ENCODE measurements around the gene CCDC40. TPM values are rescaled to one million over a fixed set of nuclear protein-coding genes. Genes with fewer than 3 reads are reported as not detected.

CCDC40 gene
- total and polyA plus RNA-seq, 10 donors = 0.30 to 8.3 (median 2.3) TPM

- DNase-seq = no peak
- H3K4me1 ChIP-seq = peaks cover 0 to 1% (median 0%) of the 10 kb centered on the region in 6 donors
- no peaks in the 10 kb centered on the region for H3K36me3 ChIP-seq
- TF ChIP-seq, protein P1, sequence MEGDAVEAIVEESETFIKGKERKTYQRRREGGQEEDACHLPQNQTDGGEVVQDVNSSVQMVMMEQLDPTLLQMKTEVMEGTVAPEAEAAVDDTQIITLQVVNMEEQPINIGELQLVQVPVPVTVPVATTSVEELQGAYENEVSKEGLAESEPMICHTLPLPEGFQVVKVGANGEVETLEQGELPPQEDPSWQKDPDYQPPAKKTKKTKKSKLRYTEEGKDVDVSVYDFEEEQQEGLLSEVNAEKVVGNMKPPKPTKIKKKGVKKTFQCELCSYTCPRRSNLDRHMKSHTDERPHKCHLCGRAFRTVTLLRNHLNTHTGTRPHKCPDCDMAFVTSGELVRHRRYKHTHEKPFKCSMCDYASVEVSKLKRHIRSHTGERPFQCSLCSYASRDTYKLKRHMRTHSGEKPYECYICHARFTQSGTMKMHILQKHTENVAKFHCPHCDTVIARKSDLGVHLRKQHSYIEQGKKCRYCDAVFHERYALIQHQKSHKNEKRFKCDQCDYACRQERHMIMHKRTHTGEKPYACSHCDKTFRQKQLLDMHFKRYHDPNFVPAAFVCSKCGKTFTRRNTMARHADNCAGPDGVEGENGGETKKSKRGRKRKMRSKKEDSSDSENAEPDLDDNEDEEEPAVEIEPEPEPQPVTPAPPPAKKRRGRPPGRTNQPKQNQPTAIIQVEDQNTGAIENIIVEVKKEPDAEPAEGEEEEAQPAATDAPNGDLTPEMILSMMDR (IDR thresholded peaks at IDR 0.05 in 8 of 11, conservative IDR thresholded peaks at IDR 0.05 in 3 of 11) = no peak
- TF ChIP-seq POLR2A (IDR thresholded peaks at IDR 0.05) (no peak), POLR2AphosphoS5 (IDR thresholded peaks at IDR 0.05) (no peak)
- no peaks in the 10 kb centered on the region for H3K9me3 ChIP-seq
- no peaks in the 10 kb centered on the region for H3K27me3 ChIP-seq (replicated peaks in 1 of 7)
- H3K27ac ChIP-seq = no peak overlapping the region
- WGBS, 5 donors = 86 to 91% (median 89%) methylated on average over 20 to 43 of the region's 43 CpGs
- intact Hi-C loops (cut with DNase I; ENCODE audit: low total_unique reads) = no loop called here
- H3K4me3 ChIP-seq = no peak overlapping the region
These were observed 12.8 kb upstream of the CCDC40 start for GRCh38 chr17:80023481-80024205.

DNA sequence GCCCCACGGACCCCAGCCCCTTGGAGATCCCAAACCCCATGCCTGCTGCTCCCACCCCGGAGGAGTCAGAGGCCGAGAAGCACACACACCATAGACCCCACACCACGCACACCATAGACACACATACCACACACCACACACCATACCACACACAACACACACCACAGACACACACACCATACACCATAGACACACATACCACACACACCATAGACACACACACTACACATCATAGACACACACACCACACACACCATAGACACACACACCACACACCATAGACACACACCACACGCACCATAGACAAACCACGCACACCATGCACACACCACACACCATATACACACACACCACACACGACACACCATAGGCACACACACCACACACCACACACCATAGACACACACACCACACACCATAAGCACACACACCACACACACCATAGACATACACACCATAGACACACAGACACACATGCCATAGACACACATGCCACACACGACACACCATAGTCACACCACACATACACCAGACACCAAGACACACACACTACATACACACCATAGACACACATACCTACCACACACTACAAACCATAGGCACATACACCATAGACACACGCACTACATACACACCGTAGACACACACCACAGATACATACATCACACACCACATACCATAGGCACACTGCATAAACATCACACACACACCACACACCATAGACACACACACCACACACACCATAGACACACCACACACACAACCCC lies 12.1 kb upstream of the CCDC40 start:
- no peak for TF ChIP-seq POLR2AphosphoS5 (IDR thresholded peaks at IDR 0.05)
- TF ChIP-seq POLR2A (IDR thresholded peaks at IDR 0.05) = no peak
- TF ChIP-seq, protein P1 (IDR thresholded peaks at IDR 0.05 in 8 of 11, conservative IDR thresholded peaks at IDR 0.05 in 3 of 11) = no peak
- Histone ChIP-seq H3K36me3 (no peaks in the 10 kb centered on the region), H3K4me3 (no peak overlapping the region), H3K27ac (no peak overlapping the region), H3K4me1 (peaks cover 0 to 9% (median 0%) of the 10 kb centered on the region in 6 donors), H3K9me3 (no peaks in the 10 kb centered on the region), H3K27me3 (replicated peaks in 1 of 7) (no peaks in the 10 kb centered on the region)
- intact Hi-C loops (cut with DNase I; ENCODE audit: low total_unique reads) = no loop called here
- WGBS, 5 donors = 63 to 67% (median 64%) methylated on average over 9 to 10 of the region's 10 CpGs
- no peak for DNase-seq

- TF ChIP-seq POLR2A (IDR thresholded peaks at IDR 0.05) = no peak
- TF ChIP-seq, protein P1 (IDR thresholded peaks at IDR 0.05 in 8 of 11, conservative IDR thresholded peaks at IDR 0.05 in 3 of 11) = no peak
- TF ChIP-seq POLR2AphosphoS5 (IDR thresholded peaks at IDR 0.05) = no peak
- Histone ChIP-seq H3K4me3 (no peak overlapping the region), H3K27me3 (replicated peaks in 1 of 7) (no peaks in the 10 kb centered on the region), H3K9me3 (no peaks in the 10 kb centered on the region), H3K4me1 (peaks cover 0 to 13% (median 0%) of the 10 kb centered on the region in 6 donors), H3K27ac (no peak overlapping the region), H3K36me3 (no peaks in the 10 kb centered on the region)
- 48 to 89% (median 65%) methylated on average over 3 to 11 of the region's 11 CpGs for WGBS, 5 donors
- DNase-seq = no peak
- intact Hi-C loops (cut with DNase I; ENCODE audit: low total_unique reads) = no loop called here
These were observed 11.3 kb upstream of the CCDC40 start for GRCh38 chr17:80025140-80025539.

DNA sequence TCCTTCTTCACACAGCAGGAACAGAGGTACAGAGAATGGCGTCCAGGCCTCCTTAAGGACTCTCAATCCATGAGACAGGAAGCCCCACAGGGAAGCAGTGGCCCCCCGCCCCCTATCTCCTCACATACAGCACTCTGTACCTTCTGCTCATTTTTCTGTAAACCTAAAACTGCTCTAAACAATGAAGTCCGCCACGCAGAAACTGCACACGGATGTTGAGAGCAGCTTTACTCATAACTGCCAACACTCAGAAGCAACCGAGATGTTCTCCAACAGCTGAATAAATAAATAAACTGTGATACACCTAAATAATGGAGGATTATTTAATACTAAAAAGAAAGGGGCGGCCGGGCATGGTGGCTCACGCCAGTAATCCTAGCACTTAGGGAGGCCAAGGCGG lies 10.6 kb upstream of the CCDC40 start:
- no peak overlapping the region for H3K27ac ChIP-seq
- 88 to 94% (median 91%) methylated on average over 10 of the region's 10 CpGs for WGBS, 5 donors
- intact Hi-C loops (cut with DNase I; ENCODE audit: low total_unique reads) = no loop called here
- no peaks in the 10 kb centered on the region for H3K27me3 ChIP-seq (replicated peaks in 1 of 7)
- TF ChIP-seq, protein P1 (IDR thresholded peaks at IDR 0.05 in 8 of 11, conservative IDR thresholded peaks at IDR 0.05 in 3 of 11) = no peak
- TF ChIP-seq POLR2AphosphoS5 (IDR thresholded peaks at IDR 0.05) (no peak), POLR2A (IDR thresholded peaks at IDR 0.05) (no peak)
- H3K9me3 ChIP-seq = no peaks in the 10 kb centered on the region
- no peaks in the 10 kb centered on the region for H3K36me3 ChIP-seq
- H3K4me1 ChIP-seq = peaks cover 0 to 18% (median 0%) of the 10 kb centered on the region in 6 donors
- no peak overlapping the region for H3K4me3 ChIP-seq
- DNase-seq = no peak

Data from spleen (tissue), 11 donors.